CD4-positive, alpha-beta T cell treated with Interferon gamma for 1 hour (primary cell): ENCODE measurements around the gene COL15A1.
"Not testable (repeated sequence)": the region's sequence is repeated elsewhere in the genome, so short reads cannot be mapped to it uniquely, and the experiment has no call there.

Source experiments
- DNase-seq: peaks from one replicate; pipeline ENCODE4 v3.0.0-alpha.2; 2020

The COL15A1 gene

GRCh38 chr9:98997604-98998003 lies 53.9 kb downstream of the COL15A1 start:
- no peak for DNase-seq

- peak; percentile 49 for DNase-seq
Observed at GRCh38 chr9:98998441-98999151, 54.9 kb downstream of the COL15A1 start.

DNA sequence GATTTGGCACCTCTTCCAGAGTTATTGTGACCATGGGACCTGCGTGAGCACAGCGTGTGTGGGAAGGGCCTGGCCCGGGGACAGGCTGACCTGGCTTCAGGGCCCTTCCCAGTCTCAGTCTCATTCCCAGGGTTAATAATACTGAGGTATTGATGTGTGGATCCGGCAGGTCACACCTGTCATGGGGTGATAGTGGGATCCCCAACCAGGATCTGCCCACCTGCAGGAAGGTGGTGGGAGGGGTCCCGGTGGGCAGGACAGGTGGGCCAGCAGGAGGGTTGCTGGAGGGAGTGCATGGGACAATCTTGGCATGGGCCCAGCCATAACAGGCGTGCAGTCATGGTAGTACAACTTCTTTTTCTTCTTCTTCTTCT lies 55.4 kb downstream of the COL15A1 start:
- no peak for DNase-seq

DNA sequence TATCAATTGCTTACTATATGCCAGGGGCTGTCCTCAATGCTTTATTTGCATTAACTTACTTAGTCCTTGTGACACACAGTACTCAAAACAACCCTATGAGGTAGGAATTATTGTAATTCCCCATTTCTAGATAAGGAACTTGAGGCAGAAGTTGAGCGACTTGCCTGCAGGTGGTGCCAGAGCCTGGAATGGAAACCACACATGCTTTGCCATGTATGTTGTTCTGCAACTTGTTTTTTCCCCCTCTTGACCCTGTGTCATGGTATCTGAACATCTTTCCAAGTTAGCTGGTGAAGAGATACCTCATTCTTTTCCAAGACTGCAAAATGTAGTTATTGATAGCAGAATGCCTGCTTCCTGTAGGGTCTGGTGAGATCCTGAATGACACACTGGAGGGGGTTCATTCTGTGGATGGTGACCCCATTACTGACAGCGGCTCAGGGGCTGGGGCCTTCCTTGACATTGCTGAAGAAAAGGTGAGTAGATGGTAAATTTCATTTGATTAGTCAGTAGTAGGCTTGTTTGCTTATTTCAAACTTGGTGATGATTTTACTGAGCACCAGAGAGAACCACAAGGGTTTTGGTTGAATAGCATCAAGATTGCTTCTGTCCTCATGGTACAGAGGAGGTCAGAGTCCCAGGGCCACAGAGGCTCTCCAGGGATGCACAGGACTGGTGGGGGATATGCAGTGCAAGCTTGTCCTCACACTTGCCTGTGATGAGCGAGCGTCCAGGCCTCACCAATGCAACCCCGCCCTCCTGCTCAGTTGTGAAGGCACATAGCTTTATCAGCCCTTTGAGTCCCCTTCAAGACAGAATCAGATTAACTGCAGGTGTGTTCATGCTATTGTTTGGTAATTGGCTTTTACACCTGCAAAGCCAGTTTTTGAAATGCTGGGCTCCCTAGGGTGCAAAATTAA lies 57.0 kb downstream of the COL15A1 start:
- DNase-seq = peak; percentile 61

- no peak for DNase-seq
Observed at GRCh38 chr9:99001892-99002291, 58.2 kb downstream of the COL15A1 start.

GRCh38 chr9:99002706-99003105 lies 59.0 kb downstream of the COL15A1 start:
- no peak for DNase-seq

- DNase-seq = no peak
Observed at GRCh38 chr9:99003308-99003707, 59.6 kb downstream of the COL15A1 start.

DNA sequence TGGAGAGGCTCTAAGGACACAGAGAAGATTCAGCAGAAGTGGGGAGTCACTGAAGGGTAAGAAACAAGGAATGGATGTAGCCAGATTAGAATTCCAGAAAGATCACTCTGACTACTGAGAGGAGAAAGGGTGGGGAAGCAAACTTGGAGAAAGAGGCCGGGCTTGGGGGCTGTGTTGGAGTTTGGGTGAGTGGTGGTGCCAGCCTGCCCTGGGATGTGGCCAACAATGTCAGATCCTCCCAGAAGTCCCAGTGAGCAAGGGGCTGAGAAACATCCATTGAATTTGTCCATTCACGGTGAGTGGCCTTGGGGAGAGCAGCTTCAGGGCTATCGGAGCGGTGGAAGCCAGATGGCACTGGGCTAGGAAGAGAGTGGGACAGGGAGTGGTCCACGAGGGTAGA lies 60.4 kb downstream of the COL15A1 start:
- DNase-seq = no peak

GRCh38 chr9:99004717-99005460 lies 61.2 kb downstream of the COL15A1 start:
- DNase-seq = no peak

GRCh38 chr9:99005651-99006050 lies 61.9 kb downstream of the COL15A1 start:
- DNase-seq = no peak

GRCh38 chr9:99006511-99006910 lies 62.8 kb downstream of the COL15A1 start:
- DNase-seq = no peak

DNA sequence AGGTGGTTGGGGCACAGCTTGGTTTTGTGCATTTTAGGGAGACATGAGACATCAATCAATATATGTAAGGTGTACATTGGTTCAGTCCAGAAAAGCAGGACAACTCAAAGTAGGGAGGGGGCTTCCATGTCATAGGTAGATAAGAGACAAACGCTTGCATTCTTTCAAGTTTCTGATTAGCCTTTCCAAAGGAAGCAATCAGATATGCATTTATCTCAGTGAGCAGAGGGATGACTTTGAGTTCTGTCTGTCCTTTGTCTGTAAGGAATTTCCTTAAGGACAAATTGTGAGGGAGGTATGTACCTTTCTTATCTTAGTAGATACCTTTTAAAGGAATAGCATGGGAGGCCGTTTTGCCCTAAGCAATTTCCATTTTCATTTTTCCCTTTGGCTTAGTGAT lies 63.3 kb downstream of the COL15A1 start:
- no peak for DNase-seq

DNA sequence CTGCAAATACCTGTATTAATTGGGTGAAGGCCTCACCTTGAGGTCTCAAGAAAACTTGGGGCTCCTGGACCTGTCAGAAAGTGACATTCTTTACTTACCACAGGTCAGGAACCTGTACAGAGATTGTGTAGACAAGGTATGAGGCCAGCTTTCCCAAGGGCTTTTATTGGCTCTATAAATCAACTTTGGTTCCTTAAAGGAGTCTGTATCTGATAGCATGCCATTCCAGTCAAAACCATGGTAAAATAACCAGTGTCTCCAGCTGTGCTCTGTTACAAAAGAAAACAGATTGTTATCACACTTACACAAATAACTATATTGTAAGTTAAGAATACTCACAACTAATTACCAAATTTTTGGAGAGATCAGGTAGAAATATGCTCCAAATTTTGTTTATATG lies 64.5 kb downstream of the COL15A1 start:
- no peak for DNase-seq

GRCh38 chr9:99010393-99010792 lies 66.7 kb downstream of the COL15A1 start:
- DNase-seq = not testable (repeated sequence)

DNA sequence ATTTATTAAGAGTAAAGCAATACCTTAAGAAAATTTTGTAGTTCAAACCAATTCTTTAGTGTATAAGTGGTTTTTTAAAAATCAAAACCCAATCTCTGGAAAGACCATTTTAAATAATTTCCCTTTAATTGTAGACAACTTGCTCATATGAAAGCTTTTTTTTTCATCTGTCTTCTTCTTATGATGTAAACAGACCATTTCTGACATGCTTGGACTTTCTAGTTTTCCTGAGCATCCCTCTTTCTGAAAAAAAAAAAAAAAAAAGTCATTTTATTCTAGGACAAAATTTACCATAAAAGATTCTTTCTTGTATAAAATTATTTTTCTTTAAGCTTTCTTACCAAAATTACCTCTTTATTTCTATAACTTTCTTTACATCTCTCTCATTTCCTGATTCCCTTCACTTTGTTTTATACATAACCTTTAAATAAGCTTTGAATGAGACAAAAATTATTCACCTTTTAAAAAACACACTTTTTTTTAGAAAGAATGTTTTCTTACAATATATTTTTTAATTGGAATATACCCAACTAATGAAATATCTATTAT lies 67.5 kb downstream of the COL15A1 start:
- DNase-seq = no peak

DNA sequence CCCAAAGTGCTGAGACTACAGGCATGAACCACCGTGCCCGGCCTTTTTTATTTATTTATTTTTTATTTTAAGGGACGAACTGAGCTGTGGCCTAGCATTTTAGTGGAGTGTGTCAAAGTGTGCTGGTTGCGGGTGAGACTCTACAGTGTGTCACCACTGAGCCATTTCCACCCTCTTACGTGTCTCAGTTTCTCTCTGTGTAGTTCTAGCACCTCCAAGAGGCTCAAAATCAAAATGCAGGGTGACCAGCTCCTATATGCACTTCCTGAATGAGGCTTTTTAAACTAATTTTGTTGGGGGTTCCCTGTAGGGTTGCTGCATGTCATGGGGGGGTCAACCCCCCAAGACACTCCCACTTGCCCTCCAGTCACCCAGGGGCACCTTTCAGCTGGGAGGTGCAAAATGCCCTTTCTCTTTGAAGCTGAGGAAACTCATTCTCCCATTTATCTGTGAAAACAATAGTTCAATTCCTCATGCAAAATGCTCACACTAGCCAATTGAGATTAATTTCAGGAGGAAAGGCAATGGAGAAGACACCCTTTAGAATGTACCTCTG lies 69.3 kb downstream of the COL15A1 start:
- peak; percentile 7 for DNase-seq

DNA sequence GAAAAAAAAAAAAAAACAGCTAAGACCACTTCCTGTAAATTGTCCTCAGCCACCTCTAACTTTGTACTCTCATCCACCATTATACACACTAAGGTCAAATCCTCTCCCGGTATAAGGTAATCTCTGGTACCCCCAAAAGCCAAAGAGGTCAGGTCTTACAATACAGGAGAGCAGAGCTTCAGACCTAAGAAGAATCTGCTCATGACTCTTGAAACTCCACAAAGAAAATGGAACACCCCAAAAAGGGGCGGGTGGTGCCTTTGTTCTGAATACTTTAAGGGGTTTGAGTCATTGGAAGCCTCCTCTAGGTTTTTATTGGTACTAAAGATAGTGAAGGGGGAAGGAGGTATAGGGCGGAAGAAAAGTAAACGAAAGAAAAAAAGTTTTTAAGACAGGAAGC lies 69.8 kb downstream of the COL15A1 start:
- DNase-seq = no peak

GRCh38 chr9:99015448-99015847 lies 71.7 kb downstream of the COL15A1 start:
- no peak for DNase-seq

DNA sequence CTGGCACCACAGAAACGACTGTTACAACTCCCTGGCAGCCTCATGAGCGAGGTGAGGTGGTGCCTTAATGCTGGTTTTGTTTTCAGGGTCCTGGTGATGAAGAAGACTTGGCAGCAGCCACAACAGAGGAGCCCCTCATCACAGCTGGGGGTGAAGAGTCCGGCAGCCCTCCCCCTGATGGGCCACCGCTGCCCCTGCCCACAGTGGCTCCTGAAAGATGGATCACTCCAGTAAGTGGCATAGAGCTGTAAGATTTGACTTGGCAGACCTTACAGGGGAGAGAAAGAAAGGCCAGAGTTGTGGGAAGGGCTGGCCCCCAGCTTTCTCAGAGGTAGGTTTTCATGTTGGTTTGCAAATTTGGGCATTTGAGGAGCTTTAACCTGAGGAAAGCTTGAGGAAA lies 72.2 kb downstream of the COL15A1 start:
- no peak for DNase-seq

DNA sequence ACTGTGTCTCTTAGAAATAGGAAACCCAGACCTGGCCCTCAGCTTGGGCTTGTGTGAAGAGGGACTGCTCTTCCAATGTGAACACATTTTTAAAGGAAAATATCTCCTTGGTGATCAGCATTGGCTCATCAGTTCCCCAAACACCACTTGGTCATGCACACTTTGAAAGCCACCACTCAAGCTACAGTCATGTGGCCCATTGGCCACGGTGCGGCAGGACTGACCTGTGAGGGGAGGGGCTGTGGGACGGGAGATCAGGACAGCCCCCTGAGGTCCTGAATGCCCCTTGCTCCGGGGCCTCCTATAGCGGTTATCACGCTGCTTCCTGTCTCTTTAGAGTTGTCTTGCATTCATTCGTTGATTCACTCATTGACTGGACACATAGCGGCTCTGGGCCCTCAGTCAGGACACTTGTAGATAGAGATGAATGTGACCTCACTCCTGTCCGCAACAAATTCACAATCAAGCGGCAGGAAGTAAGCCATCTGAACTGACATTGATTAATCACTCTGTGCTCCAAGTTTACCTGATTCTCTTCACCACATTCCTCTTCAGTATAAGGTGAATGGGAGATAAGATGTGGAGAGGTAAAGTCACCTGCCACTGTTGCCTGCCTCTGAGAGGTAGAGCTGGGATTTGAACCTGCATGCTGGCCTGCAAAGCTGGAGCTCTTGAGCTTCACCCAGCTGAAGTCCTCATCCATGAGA lies 73.1 kb downstream of the COL15A1 start:
- no peak for DNase-seq

GRCh38 chr9:99018653-99019052 lies 74.9 kb downstream of the COL15A1 start:
- DNase-seq = no peak
